H1 (cell line): ENCODE data around the gene CDH22. TPM values are rescaled to one million over a fixed set of nuclear protein-coding genes. Genes with fewer than 3 reads are reported as not detected.

Source experiments
- CTCF ChIA-PET: fragments of 300-600 bp; sonication (Branson Sonifier 250); formaldehyde crosslinking; loops from one replicate; lab custom pipeline; 2021; ENCODE audit not compliant: partially characterized antibody; lab: Charles Lee
- POLR2A ChIA-PET: fragments of 300-600 bp; sonication (Branson Sonifier 250); formaldehyde crosslinking; loops from one replicate; lab custom pipeline; 2021; ENCODE audit warnings: inconsistent platforms; ENCODE audit not compliant: partially characterized antibody; lab: Charles Lee
- DNase-seq, 2 experiments: peaks; one replicate each; pipeline versions ENCODE4 v3.0.0 to v3.0.0-alpha.2; 2010 to 2022; ENCODE audit warnings: low spot score in 2 of 2, low read depth in 1 of 2, mixed read lengths in 1 of 2
- FAIRE-seq: peaks from 2 replicates; lab custom pipeline; 2011; peaks lifted over from hg19 to GRCh38; lab: Jason Lieb, UNC
- H2AFZ ChIP-seq: 2 replicates; pipeline ENCODE4 v1.8.1; 2012; ENCODE audit warnings: low read length, inconsistent platforms
- H2AK5ac ChIP-seq: 2 replicates; pipeline ENCODE4 v1.6.1; 2013; ENCODE audit warnings: low read depth, low read length
- H2BK120ac ChIP-seq: replicated peaks from 2 replicates; pipeline ENCODE3; 2013; ENCODE audit warnings: low read depth, low read length, inconsistent platforms
- H2BK12ac ChIP-seq: 2 replicates; pipeline ENCODE4 v1.6.1; 2013; ENCODE audit warnings: low read depth, low read length
- H2BK15ac ChIP-seq: 2 replicates; pipeline ENCODE4 v1.6.1; 2013; ENCODE audit warnings: low read length
- H2BK20ac ChIP-seq: 2 replicates; pipeline ENCODE4 v1.6.1; 2013; ENCODE audit warnings: low read length
- H2BK5ac ChIP-seq: 2 replicates; pipeline ENCODE4 v1.6.1; 2013; ENCODE audit warnings: low read depth, low read length
- H3K14ac ChIP-seq: 2 replicates; pipeline ENCODE4 v1.6.1; 2013; ENCODE audit warnings: inconsistent platforms; ENCODE audit not compliant: insufficient read length
- H3K18ac ChIP-seq: 2 replicates; pipeline ENCODE4 v1.6.1; 2013; ENCODE audit warnings: low read length; ENCODE audit errors: extremely low read depth
- H3K23ac ChIP-seq: 2 replicates; pipeline ENCODE4 v1.6.1; 2013; ENCODE audit warnings: inconsistent platforms; ENCODE audit not compliant: insufficient read length
- H3K23me2 ChIP-seq: 2 replicates; pipeline ENCODE4 v1.6.1; 2013; ENCODE audit warnings: low read depth, low read length
- H3K27ac ChIP-seq: 2 replicates; pipeline ENCODE4 v1.6.1; 2011; ENCODE audit warnings: low read depth, low read length, inconsistent platforms
- H3K27me3 ChIP-seq, 4 experiments: replicated peaks in 1 of 4; 1 replicate in 1 of 4; 2 replicates in 3 of 4; pipeline versions ENCODE4 v1.6.1 to v1.8.1; 2011 to 2013; ENCODE audit warnings: low read length in 3 of 4, mild to moderate bottlenecking in 3 of 4, inconsistent platforms in 2 of 4, mixed read lengths in 2 of 4, moderate library complexity in 1 of 4; ENCODE audit not compliant: control insufficient read depth in 3 of 4, insufficient read depth in 3 of 4; ENCODE audit errors: extremely low read depth in 1 of 4
- H3K36me3 ChIP-seq, 4 experiments: 2 replicates each; pipeline versions ENCODE4 v1.6.1 to v1.8.1; 2011 to 2013; ENCODE audit warnings: mild to moderate bottlenecking in 4 of 4, low read length in 3 of 4, moderate library complexity in 2 of 4, control low read depth in 1 of 4, inconsistent platforms in 1 of 4; ENCODE audit not compliant: insufficient read depth in 4 of 4, control insufficient read depth in 2 of 4
- H3K4ac ChIP-seq: replicated peaks from 2 replicates; pipeline ENCODE3; 2013; ENCODE audit warnings: low read length, low read depth, mixed read lengths, inconsistent platforms; ENCODE audit not compliant: insufficient read length
- H3K4me1 ChIP-seq, 4 experiments: replicated peaks in 1 of 4; 1 replicate in 1 of 4; 2 replicates in 3 of 4; pipeline versions ENCODE4 v1.6.1 to v1.8.1; 2011 to 2013; ENCODE audit warnings: low read length in 3 of 4, inconsistent platforms in 2 of 4, mixed read lengths in 1 of 4; ENCODE audit not compliant: insufficient read depth in 4 of 4, control insufficient read depth in 3 of 4
- H3K4me2 ChIP-seq, 2 experiments: 2 replicates each; pipeline versions ENCODE4 v1.6.1 to v1.8.1; 2011 to 2013; ENCODE audit warnings: low read depth in 2 of 2, low read length in 2 of 2, control low read depth in 1 of 2, inconsistent platforms in 1 of 2, mild to moderate bottlenecking in 1 of 2; ENCODE audit not compliant: insufficient read depth in 1 of 2
- H3K4me3 ChIP-seq, 4 experiments: fragments of 200-600, 300-600 bp in 1 of 4; sonication (generic), shearing (Covaris generic), sonication (Bioruptor Twin) in 1 of 4; 2 replicates each; pipeline versions ENCODE4 v1.5.1 to v1.8.1; 2011 to 2016; ENCODE audit warnings: low read length in 4 of 4, low read depth in 3 of 4, control low read depth in 2 of 4, inconsistent platforms in 2 of 4, mild to moderate bottlenecking in 2 of 4, mixed read lengths in 1 of 4, moderate library complexity in 1 of 4; ENCODE audit not compliant: insufficient read depth in 2 of 4; ENCODE audit errors: extremely low read depth in 1 of 4
- H3K56ac ChIP-seq: replicated peaks from 2 replicates; pipeline ENCODE3; 2013; ENCODE audit warnings: low read depth, mild to moderate bottlenecking, mixed read lengths, low read length, inconsistent platforms; ENCODE audit not compliant: insufficient read length
- H3K79me1 ChIP-seq: 2 replicates; pipeline ENCODE4 v1.6.1; 2013; ENCODE audit warnings: low read depth, low read length, control low read depth
- H3K79me2 ChIP-seq, 2 experiments: 2 replicates each; pipeline versions ENCODE4 v1.6.1 to v1.8.1; 2012 to 2013; ENCODE audit warnings: low read length in 2 of 2, mild to moderate bottlenecking in 2 of 2, inconsistent platforms in 1 of 2; ENCODE audit not compliant: insufficient read depth in 2 of 2, control insufficient read depth in 1 of 2
- H3K9ac ChIP-seq, 4 experiments: replicated peaks in 1 of 4; 1 replicate in 1 of 4; 2 replicates in 3 of 4; pipeline versions ENCODE4 v1.6.1 to v1.8.1; 2011 to 2013; ENCODE audit warnings: low read depth in 3 of 4, low read length in 3 of 4, control low read depth in 2 of 4, mild to moderate bottlenecking in 2 of 4, moderate library complexity in 2 of 4, inconsistent platforms in 1 of 4; ENCODE audit errors: extremely low read depth in 1 of 4
- H3K9me3 ChIP-seq, 2 experiments: 2 replicates each; pipeline versions ENCODE4 v1.6.1 to v1.8.1; 2012 to 2013; ENCODE audit warnings: mild to moderate bottlenecking in 2 of 2, moderate library complexity in 2 of 2, control low read depth in 1 of 2, inconsistent platforms in 1 of 2, low read depth in 1 of 2, low read length in 1 of 2, mixed read lengths in 1 of 2; ENCODE audit not compliant: insufficient read depth in 2 of 2
- H4K20me1 ChIP-seq, 2 experiments: replicated peaks in 1 of 2; 2 replicates each; pipeline versions ENCODE3 to v1.8.1; 2011 to 2013; ENCODE audit warnings: inconsistent platforms in 2 of 2, low read length in 2 of 2, mild to moderate bottlenecking in 1 of 2; ENCODE audit not compliant: insufficient read depth in 2 of 2, control insufficient read depth in 1 of 2
- H4K5ac ChIP-seq: 2 replicates; pipeline ENCODE4 v1.6.1; 2013; ENCODE audit warnings: low read length, low read depth, mixed read lengths, inconsistent platforms; ENCODE audit not compliant: insufficient read length
- H4K8ac ChIP-seq: 2 replicates; pipeline ENCODE4 v1.8.0; 2013; ENCODE audit warnings: mild to moderate bottlenecking, moderate library complexity, low read length, inconsistent platforms; ENCODE audit not compliant: insufficient read depth; ENCODE audit errors: extremely low read depth
- H4K91ac ChIP-seq: replicated peaks from 2 replicates; pipeline ENCODE3; 2013; ENCODE audit warnings: low read length, mixed read lengths, inconsistent platforms; ENCODE audit not compliant: insufficient read length
- BRCA1 ChIP-seq: IDR thresholded peaks from 2 replicates; pipeline ENCODE4 v1.6.1; 2012; ENCODE audit warnings: low read depth, low read length, improper control_type of control experiment
- EGR1 ChIP-seq: IDR thresholded peaks from 2 replicates; pipeline ENCODE4 v1.6.1; 2011; ENCODE audit warnings: low read depth, low read length, borderline replicate concordance
- FOSL1 ChIP-seq: IDR thresholded peaks from 2 replicates; pipeline ENCODE4 v1.6.1; 2011; ENCODE audit warnings: mild to moderate bottlenecking, low read depth, low read length, moderate library complexity; ENCODE audit not compliant: insufficient read depth
- HDAC2 ChIP-seq, 2 experiments: fragments of 300-600 bp in 1 of 2; sonication (generic) in 1 of 2; IDR thresholded peaks; 2 replicates each; pipeline ENCODE4 v1.6.1; 2011 to 2012; ENCODE audit warnings: low read depth in 2 of 2, low read length in 2 of 2, mild to moderate bottlenecking in 2 of 2, moderate library complexity in 2 of 2, borderline replicate concordance in 1 of 2, inconsistent platforms in 1 of 2
- RAD21 ChIP-seq, 2 experiments: IDR thresholded peaks in 1 of 2; conservative IDR thresholded peaks in 1 of 2; 2 replicates each; pipeline ENCODE4 v1.6.1; 2011; ENCODE audit warnings: low read depth in 2 of 2, low read length in 2 of 2, improper control_type of control experiment in 1 of 2, inconsistent platforms in 1 of 2, mild to moderate bottlenecking in 1 of 2, moderate library complexity in 1 of 2
- SIN3A ChIP-seq, 2 experiments: IDR thresholded peaks in 1 of 2; conservative IDR thresholded peaks in 1 of 2; 2 replicates each; pipeline ENCODE4 v1.6.1; 2011 to 2012; ENCODE audit warnings: low read length in 2 of 2, improper control_type of control experiment in 1 of 2, low read depth in 1 of 2, mild to moderate bottlenecking in 1 of 2
- TEAD4 ChIP-seq: IDR thresholded peaks from 2 replicates; pipeline ENCODE4 v1.6.1; 2012; ENCODE audit warnings: low read depth, low read length, inconsistent platforms, mixed read lengths
- WGBS, 2 experiments: shearing (Covaris generic) in 1 of 2; methylation state at CpG; one replicate each; pipeline versions ENCODE4 v1.1.6 to v1.1.7; 2013 to 2015; ENCODE audit warnings: low lambda C conversion rate in 2 of 2, mixed read lengths in 2 of 2, inconsistent platforms in 1 of 2, low coverage in 1 of 2, missing lambda C conversion rate in 1 of 2; ENCODE audit not compliant: insufficient replicate concordance in 2 of 2, insufficient coverage in 1 of 2, insufficient read length in 1 of 2; ENCODE audit errors: extremely low coverage in 1 of 2, missing lambda C conversion rate in 1 of 2; 5-methylcytosine and 5-hydroxymethylcytosine counted together
- polyA plus RNA-seq, 7 experiments: library from polyadenylated mRNA; depleted of rRNA in 3 of 7; stranded (reverse) in 5 of 7; unstranded in 2 of 7; fragments of >200 nt in 5 of 7; fragments of 200-250 nt in 2 of 7; gene quantifications; 1 replicate in 5 of 7; 2 replicates in 1 of 7; 4 replicates in 1 of 7; pipeline versions ENCODE4 v1.2.1 to v1.2.3, GENCODE V29; 2011 to 2013; ENCODE audit warnings: missing spikeins in 2 of 7, mixed read lengths in 2 of 7
- total RNA-seq: library from RNA; stranded (reverse); fragmentation: NEBNext Ultra II Directional; extraction: Animal tissue kit (Norgen Biotek cat#: 25700); gene quantifications from 2 replicates; pipeline ENCODE4 v1.2.1, GENCODE V29; 2021
- TF ChIP-seq, protein P1 (sequence below), 3 experiments: IDR thresholded peaks; 1 replicate in 2 of 3; 2 replicates in 1 of 3; pipeline versions ENCODE4 v1.5.1 to v1.6.1; 2011; ENCODE audit warnings: low read length in 3 of 3, mild to moderate bottlenecking in 3 of 3, inconsistent platforms in 2 of 3, low read depth in 1 of 3, moderate library complexity in 1 of 3; ENCODE audit not compliant: insufficient read depth in 1 of 3; ENCODE audit errors: control extremely low read depth in 1 of 3

Gene CDH22
- total and polyA plus RNA-seq, 2 of the 8 experiments (the other 6 are each of a cell fraction or from before 2014, with no cell fraction given) = 0.35 to 0.39 TPM

DNA sequence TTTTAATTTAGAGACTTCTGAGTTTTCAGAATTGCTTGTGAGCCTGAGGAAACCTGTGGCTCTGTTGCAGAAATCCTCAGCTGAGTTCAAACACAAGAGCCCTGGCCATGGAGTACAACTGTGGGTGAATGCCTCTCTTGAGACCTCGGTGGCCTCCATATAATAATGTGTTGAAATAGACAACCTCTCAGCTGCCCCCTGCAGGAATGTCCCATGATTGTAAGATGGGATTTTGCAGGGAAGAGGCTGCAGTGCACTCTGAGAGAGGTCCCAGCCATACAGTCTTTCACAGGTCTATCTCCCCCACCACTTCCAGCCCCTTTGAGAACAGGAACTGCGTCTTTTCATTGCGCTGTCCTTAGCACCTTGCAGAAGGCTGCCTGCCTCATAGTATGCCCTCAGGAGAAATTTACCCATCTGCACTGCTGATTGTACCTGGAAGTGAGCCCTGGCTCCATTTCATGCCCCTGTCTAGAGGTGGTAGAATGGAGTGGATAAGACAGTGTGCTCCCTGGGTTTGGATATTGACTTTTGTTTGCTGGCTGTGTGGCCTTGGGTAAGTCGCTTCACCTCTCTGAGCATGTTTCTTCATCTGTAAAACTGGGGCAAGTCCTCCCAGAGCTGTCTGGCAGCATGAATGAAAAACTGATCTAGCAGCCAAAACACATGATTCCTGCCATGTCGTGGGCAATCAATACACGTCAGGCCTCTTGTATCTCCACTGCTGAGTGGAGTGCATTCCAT, 16.8 kb upstream of the CDH22 start:
- Histone ChIP-seq H3K9me3 (no peaks in the 10 kb centered on the region), H3K23me2 (no peaks in the 10 kb centered on the region), H4K20me1 (peaks cover 0 to 2% of the 10 kb centered on the region in 2 experiments), H4K8ac (no peak overlapping the region), H3K4me3 (no peak overlapping the region), H3K23ac (no peak overlapping the region), H2BK12ac (no peak overlapping the region), H3K36me3 (no peaks in the 10 kb centered on the region), H3K4me1 (peaks cover 0 to 3% (median 2%) of the 10 kb centered on the region in 4 experiments; a peak in 4 of 7 replicates), H3K14ac (no peak overlapping the region), H4K5ac (no peak overlapping the region), H3K4me2 (no peak overlapping the region), H2BK15ac (no peak overlapping the region), H3K79me1 (no peaks in the 10 kb centered on the region), H3K56ac (no peak overlapping the region), H3K9ac (no peak overlapping the region), H2BK120ac (no peak overlapping the region), H4K91ac (no peak overlapping the region), H3K4ac (no peak overlapping the region), H3K27ac (no peak overlapping the region), H2AK5ac (no peak overlapping the region), H2AFZ (no peak overlapping the region), H2BK20ac (no peak overlapping the region), H2BK5ac (no peak overlapping the region; the same call in 1 of the 2 replicates), H3K79me2 (no peaks in the 10 kb centered on the region), H3K27me3 (0 out of 7 replicates have a peak, but pooled peaks cover 0 to 2% (median 0%) of the 10 kb centered on the region in 4 experiments), H3K18ac (no peak overlapping the region)
- FAIRE-seq (no peak), DNase-seq (no peak)
- TF ChIP-seq FOSL1 = no peak
- TF ChIP-seq, protein P1, sequence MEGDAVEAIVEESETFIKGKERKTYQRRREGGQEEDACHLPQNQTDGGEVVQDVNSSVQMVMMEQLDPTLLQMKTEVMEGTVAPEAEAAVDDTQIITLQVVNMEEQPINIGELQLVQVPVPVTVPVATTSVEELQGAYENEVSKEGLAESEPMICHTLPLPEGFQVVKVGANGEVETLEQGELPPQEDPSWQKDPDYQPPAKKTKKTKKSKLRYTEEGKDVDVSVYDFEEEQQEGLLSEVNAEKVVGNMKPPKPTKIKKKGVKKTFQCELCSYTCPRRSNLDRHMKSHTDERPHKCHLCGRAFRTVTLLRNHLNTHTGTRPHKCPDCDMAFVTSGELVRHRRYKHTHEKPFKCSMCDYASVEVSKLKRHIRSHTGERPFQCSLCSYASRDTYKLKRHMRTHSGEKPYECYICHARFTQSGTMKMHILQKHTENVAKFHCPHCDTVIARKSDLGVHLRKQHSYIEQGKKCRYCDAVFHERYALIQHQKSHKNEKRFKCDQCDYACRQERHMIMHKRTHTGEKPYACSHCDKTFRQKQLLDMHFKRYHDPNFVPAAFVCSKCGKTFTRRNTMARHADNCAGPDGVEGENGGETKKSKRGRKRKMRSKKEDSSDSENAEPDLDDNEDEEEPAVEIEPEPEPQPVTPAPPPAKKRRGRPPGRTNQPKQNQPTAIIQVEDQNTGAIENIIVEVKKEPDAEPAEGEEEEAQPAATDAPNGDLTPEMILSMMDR (IDR thresholded peaks at IDR 0.05; ENCODE audit: control extremely low read depth in 1 of 3, insufficient read depth in 1 of 3, low read depth in 1 of 3, low read length in 3 of 3) = peak; percentile 31 to 58 (median 51)
- peak; percentile 47; the same call in 1 of the 2 replicates for TF ChIP-seq TEAD4
- peak; percentile 28 to 55; a peak in 2 of 4 replicates for TF ChIP-seq RAD21 (IDR thresholded peaks at IDR 0.05 in 1 of 2, conservative IDR thresholded peaks at IDR 0.05 in 1 of 2; ENCODE audit: low read depth in 2 of 2, low read length in 2 of 2)
- no peak for TF ChIP-seq HDAC2 (IDR thresholded peaks at IDR 0.05; ENCODE audit: borderline replicate concordance in 1 of 2, low read depth in 2 of 2, low read length in 2 of 2)
- no peak for TF ChIP-seq BRCA1
- no peak for TF ChIP-seq SIN3A (conservative IDR thresholded peaks at IDR 0.05 in 1 of 2, IDR thresholded peaks at IDR 0.05 in 1 of 2; ENCODE audit: low read depth in 1 of 2, low read length in 2 of 2)
- TF ChIP-seq EGR1 = no peak
- WGBS, 2 experiments = 69% methylated on average over 6 of the region's 6 CpGs; no CpG with 5 or more reads in 1 of the 2 experiments
- POLR2A ChIA-PET = interaction anchor here (1.0 to 1.3 kb wide), 2 partner anchors 20 to 23 kb away, joined by 3 read pairs; no protein-coding TSS in a partner anchor
- CTCF ChIA-PET = interaction anchor here (0.6 to 17.6 kb wide), 22 partner anchors 8 to 282 kb away, joined by 3 to 214 read pairs (median 4); partner anchors contain the start of gene CDH22
